Measurements from ENCODE around the gene JMJD4.

DNA sequence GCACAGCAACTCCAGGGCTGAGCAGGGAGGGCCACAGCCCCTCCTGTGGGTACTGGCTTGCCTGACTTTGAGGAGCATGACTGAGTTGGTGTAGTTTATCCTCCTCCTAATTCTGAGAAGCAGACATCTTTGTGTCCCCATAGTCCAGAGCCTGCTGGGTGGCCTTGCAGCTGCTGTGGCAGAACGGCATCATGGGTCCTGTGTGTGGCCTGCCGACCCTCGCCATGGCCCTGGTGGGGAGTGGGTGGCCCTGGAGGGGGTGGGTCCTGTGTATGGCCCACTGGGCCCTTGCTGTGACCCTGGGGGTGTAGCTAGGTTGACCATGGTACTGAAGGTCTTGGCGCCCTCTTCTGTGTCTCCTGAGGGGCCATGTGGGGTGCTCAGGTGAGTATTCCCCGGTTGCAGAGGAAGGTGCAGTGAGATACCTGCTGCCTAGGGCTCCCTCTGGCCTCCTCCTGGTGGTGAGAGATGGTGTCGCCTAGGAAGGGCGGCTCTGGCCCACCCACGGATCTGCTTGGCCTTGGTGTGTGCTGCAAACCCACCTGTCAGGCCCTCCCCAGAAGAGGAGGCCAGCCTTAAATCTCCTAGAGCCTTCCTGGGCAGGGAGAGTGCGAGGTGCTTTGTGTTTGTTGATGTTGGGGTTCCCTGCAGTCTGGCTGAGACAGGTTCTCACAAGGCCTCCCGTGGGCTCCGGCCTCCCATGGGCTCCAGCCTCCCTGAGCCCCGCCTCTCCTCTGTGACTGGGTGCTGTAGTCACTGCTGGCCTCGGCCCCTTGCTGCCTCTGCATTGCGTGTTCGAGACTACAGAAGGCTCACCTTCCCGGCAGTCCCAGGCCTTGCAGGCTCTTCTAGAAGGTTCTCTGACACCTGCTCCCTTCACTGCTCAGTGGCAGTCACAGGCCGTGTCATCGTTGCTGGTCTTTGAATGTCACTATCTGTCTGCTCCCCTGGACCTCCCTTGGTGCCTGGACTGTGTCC, 7.9 kb upstream of the JMJD4 start:
- TF ChIP-seq, protein P1, sequence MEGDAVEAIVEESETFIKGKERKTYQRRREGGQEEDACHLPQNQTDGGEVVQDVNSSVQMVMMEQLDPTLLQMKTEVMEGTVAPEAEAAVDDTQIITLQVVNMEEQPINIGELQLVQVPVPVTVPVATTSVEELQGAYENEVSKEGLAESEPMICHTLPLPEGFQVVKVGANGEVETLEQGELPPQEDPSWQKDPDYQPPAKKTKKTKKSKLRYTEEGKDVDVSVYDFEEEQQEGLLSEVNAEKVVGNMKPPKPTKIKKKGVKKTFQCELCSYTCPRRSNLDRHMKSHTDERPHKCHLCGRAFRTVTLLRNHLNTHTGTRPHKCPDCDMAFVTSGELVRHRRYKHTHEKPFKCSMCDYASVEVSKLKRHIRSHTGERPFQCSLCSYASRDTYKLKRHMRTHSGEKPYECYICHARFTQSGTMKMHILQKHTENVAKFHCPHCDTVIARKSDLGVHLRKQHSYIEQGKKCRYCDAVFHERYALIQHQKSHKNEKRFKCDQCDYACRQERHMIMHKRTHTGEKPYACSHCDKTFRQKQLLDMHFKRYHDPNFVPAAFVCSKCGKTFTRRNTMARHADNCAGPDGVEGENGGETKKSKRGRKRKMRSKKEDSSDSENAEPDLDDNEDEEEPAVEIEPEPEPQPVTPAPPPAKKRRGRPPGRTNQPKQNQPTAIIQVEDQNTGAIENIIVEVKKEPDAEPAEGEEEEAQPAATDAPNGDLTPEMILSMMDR (IDR thresholded peaks at IDR 0.05): no peak
- TF ChIP-seq POLR2A (IDR thresholded peaks at IDR 0.05): no peak

Measured in heart left ventricle (tissue), 13 donors.